ENCODE measurements around the gene RETSAT.

Gene RETSAT

GRCh38 chr2:85307527-85307897 lies 46.8 kb downstream of the RETSAT start:
- no peak for DNase-seq (ENCODE audit: low read depth)

- DNase-seq (ENCODE audit: low read depth), result no peak
Observed at GRCh38 chr2:85303780-85304531, 50.4 kb downstream of the RETSAT start.

- no peak for DNase-seq (ENCODE audit: low read depth)
Observed at GRCh38 chr2:85302121-85302520, 52.2 kb downstream of the RETSAT start.
